Epithelial cell of esophagus (primary cell): ENCODE results near the gene NR2C2.

ENCODE experiments used
- DNase-seq: peaks from one replicate; pipeline ENCODE4 v3.0.0; 2010; ENCODE audit warnings: low read depth
- H3K4me3 ChIP-seq: 2 replicates; pipeline ENCODE4 v1.5.1; 2011; ENCODE audit warnings: mild to moderate bottlenecking, low read length, control low read depth
- TF ChIP-seq, protein P1 (sequence below): IDR thresholded peaks from 2 replicates; pipeline ENCODE4 v1.5.1; 2011; ENCODE audit warnings: low read depth, mild to moderate bottlenecking, low read length, control low read depth, inconsistent platforms; ENCODE audit not compliant: insufficient read depth; ENCODE audit errors: missing control alignments

NR2C2 gene

DNA sequence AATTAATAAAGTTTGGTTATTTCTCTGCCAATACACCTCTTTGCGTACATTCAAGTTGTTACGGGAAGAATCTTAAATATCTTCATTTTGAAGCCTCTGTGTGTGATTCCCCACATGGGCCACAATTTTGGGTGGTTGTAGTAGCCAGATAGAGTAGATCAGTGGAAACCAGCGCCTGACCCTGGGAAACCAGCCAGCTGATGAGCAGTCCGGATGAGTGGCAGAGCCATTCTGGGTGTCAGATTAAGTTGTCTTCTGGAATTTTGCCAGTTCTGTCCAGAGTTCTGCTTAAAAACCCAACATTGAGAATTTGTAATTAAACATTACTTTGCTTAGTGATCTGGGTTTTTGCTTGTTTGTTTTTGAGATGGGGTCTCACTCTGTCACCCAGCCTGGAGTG is 68.1 kb downstream of the NR2C2 start:
- DNase-seq = no peak
- TF ChIP-seq, protein P1, sequence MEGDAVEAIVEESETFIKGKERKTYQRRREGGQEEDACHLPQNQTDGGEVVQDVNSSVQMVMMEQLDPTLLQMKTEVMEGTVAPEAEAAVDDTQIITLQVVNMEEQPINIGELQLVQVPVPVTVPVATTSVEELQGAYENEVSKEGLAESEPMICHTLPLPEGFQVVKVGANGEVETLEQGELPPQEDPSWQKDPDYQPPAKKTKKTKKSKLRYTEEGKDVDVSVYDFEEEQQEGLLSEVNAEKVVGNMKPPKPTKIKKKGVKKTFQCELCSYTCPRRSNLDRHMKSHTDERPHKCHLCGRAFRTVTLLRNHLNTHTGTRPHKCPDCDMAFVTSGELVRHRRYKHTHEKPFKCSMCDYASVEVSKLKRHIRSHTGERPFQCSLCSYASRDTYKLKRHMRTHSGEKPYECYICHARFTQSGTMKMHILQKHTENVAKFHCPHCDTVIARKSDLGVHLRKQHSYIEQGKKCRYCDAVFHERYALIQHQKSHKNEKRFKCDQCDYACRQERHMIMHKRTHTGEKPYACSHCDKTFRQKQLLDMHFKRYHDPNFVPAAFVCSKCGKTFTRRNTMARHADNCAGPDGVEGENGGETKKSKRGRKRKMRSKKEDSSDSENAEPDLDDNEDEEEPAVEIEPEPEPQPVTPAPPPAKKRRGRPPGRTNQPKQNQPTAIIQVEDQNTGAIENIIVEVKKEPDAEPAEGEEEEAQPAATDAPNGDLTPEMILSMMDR = no peak
- H3K4me3 ChIP-seq = no peak overlapping the region

DNA sequence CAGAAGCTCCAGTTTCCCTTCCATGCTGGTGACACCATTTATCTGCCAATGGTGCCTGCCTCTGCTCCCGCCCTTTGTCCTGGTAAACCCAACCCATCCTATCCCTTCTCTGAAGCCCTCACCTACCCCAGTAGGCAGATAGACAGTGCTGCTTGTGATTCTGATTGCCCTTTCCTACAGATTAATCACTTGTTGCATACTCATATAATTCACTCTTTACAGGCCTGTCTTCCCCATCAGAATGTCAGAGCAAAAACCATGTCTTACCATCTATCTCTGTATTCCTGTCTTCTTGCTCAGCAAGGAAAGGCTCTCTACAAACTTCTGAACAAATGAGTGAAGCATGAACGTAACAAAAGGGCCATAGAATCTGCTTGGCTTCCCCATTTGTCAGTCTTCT is 69.8 kb downstream of the NR2C2 start:
- no peak overlapping the region for H3K4me3 ChIP-seq
- TF ChIP-seq, protein P1 = no peak
- DNase-seq = no peak

DNA sequence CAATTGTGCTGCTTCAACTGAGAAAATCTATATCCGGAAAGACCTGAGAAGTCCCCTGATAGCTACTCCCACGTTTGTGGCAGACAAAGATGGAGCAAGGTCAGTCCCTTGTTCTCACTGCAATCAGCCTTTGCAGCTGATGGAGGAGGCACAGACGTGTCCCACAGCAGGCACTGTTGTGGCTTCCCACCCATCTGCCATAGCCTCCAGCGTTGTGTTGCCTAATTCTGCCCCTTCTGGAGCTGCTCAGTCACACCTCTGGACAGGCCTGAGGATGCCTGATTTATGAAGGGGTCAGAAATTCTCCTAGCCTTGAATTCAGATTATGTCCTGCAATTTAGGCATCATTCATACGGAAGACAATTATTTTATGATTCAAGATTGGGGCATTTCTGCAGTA is 75.9 kb downstream of the NR2C2 start:
- no peak overlapping the region for H3K4me3 ChIP-seq
- TF ChIP-seq, protein P1 = no peak
- DNase-seq = no peak

DNA sequence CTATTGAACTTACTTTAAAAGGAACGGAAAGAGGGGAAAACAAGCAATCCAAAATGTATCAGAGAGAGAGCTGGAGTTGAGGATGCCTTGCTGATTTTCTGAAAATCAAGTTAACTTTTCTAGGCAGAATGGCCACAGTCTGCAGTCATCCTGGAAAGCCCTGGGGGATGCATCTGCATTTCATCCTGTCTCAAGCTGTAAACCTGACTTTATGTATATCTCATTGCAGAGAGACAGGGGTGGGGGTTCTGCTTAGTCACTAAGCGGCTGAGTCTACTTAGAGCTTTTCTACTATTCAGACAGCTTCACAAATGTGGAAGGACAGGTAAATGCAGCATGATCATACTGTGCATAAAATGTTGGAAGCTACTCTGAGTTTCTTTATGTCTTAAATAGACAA is 76.3 kb downstream of the NR2C2 start:
- TF ChIP-seq, protein P1 = no peak
- H3K4me3 ChIP-seq = no peak overlapping the region
- DNase-seq = no peak

DNA sequence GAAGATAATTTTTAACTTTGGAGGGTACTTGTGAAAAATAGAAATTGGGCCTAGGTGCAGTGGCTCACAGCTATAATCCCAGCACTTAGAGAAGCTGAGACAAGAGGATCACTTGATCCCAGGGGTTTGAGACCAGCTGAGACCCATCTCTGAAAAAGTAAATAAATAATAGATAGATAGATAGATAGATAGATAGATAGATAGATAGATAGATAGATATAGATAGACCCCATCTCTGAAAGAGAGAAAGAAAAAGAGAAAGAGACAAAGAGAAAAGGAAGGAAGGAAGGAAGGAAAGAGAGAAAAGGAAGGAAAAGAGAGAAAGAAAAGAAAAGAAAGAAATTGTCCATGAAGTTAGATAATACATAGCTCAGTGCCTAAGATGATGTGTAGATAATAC is 82.2 kb downstream of the NR2C2 start:
- TF ChIP-seq, protein P1 = no peak
- H3K4me3 ChIP-seq = no peak overlapping the region
- no peak for DNase-seq

DNA sequence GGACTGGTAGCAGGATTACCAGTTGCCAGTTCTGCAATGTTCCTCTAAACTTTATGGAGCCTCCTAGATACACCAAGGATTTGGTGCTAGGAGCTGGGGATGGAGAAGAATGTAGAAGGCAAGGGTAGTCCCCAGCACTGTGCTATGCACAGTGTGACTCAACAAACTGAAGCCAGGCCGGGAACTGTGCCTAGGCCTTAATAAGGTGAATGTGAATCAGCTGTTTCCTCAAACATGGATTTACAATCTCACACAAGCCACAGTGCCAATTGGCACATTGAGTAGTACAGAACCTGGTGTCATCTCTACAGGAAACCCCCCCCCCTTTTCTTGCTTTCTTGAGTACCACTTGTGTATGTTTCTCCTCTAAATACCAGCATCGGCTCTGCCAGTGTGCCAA is 85.3 kb downstream of the NR2C2 start:
- DNase-seq = no peak
- TF ChIP-seq, protein P1 = no peak
- no peak overlapping the region for H3K4me3 ChIP-seq

DNA sequence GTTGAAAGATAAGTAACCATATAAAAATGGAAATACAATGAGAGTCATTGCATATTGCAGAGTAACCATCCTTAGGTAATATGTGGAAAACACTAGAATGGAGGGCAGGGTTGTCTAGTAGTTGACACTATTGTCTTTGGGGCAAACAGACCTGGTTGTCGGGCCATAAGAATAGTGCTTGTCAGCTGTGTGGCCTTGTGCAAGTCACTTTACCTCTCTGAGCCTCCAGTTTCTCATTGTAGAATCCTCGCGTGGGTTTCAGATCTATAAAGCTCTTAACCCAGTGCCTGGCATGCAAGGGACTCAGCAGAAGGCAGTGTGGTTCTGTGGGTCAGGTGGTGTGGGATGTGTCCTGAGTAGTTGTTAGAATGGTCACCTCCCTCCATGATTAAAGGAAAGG is 85.7 kb downstream of the NR2C2 start:
- no peak for DNase-seq
- TF ChIP-seq, protein P1 = no peak
- H3K4me3 ChIP-seq = no peak overlapping the region
